IMR-90 (cell line): Measurements from ENCODE around the gene P4HA2. TPM values are rescaled to one million over a fixed set of nuclear protein-coding genes. Genes with fewer than 3 reads are reported as not detected.

Experiments
- ATAC-seq: fragments of 200-7000 bp; cut with Tn5 transposase; 2 replicates; pipeline ENCODE4 v1.9.1; 2020; ENCODE audit warnings: low read depth, mild to moderate bottlenecking, moderate library complexity
- BruUV-seq: library from RNA; stranded (reverse); fragments of 400-500 nt; replicated peaks from 2 replicates; lab custom pipeline; 2021; lab: Mats Ljungman, UMichigan
- CTCF ChIA-PET: fragments of 300-600 bp; formaldehyde crosslinking; extraction: SDS; loops from one replicate; lab custom pipeline; 2021; ENCODE audit warnings: antibody characterized with exemption; lab: Yijun Ruan, JAX
- POLR2A ChIA-PET: fragments of 300-600 bp; sonication (Branson Sonifier 250); formaldehyde crosslinking; loops from one replicate; lab custom pipeline; 2022; ENCODE audit warnings: antibody characterized with exemption; ENCODE audit not compliant: unreplicated experiment; lab: Charles Lee
- DNase-seq: peaks from one replicate; pipeline ENCODE4 v3.0.0; 2013
- H2AFZ ChIP-seq: replicated peaks from 2 replicates; pipeline ENCODE3; 2013; ENCODE audit warnings: low read length, mild to moderate bottlenecking; ENCODE audit not compliant: poor library complexity
- H2AK5ac ChIP-seq: 2 replicates; pipeline ENCODE4 v1.6.1; 2013; ENCODE audit warnings: low read depth, low read length, inconsistent platforms
- H2AK9ac ChIP-seq: replicated peaks from 2 replicates; pipeline ENCODE3; 2013; ENCODE audit warnings: mild to moderate bottlenecking, low read depth, low read length, moderate library complexity; ENCODE audit not compliant: poor library complexity
- H2BK120ac ChIP-seq: 2 replicates; pipeline ENCODE4 v1.6.1; 2013; ENCODE audit warnings: low read depth, low read length, inconsistent platforms
- H2BK15ac ChIP-seq: 3 replicates; pipeline ENCODE4 v1.6.1; 2013; ENCODE audit warnings: low read depth, low read length, inconsistent platforms
- H2BK20ac ChIP-seq: 2 replicates; pipeline ENCODE4 v1.6.1; 2013; ENCODE audit warnings: low read depth, mild to moderate bottlenecking, inconsistent platforms, low read length, moderate library complexity
- H2BK5ac ChIP-seq: 2 replicates; pipeline ENCODE4 v1.6.1; 2013; ENCODE audit warnings: mild to moderate bottlenecking, low read depth, low read length, inconsistent platforms; ENCODE audit not compliant: poor library complexity, severe bottlenecking
- H3K14ac ChIP-seq: replicated peaks from 2 replicates; pipeline ENCODE4 v1.6.1; 2013; ENCODE audit warnings: low read depth, low read length, inconsistent platforms
- H3K18ac ChIP-seq: 2 replicates; pipeline ENCODE4 v1.6.1; 2013; ENCODE audit warnings: low read depth, low read length, control low read depth
- H3K23ac ChIP-seq: 2 replicates; pipeline ENCODE4 v1.6.1; 2013; ENCODE audit warnings: low read depth, low read length, inconsistent platforms
- H3K27ac ChIP-seq: 2 replicates; pipeline ENCODE4 v1.5.1; 2013; ENCODE audit warnings: mild to moderate bottlenecking, control low read depth, low read length; ENCODE audit not compliant: insufficient read depth
- H3K27me3 ChIP-seq: 2 replicates; pipeline ENCODE4 v1.6.1; 2013; ENCODE audit warnings: low read length; ENCODE audit not compliant: control insufficient read depth, insufficient read depth
- H3K36me3 ChIP-seq: 2 replicates; pipeline ENCODE4 v1.6.1; 2013; ENCODE audit warnings: low read length, mixed read lengths; ENCODE audit not compliant: control insufficient read depth, insufficient read depth
- H3K4ac ChIP-seq: 2 replicates; pipeline ENCODE4 v1.6.1; 2013; ENCODE audit warnings: low read depth, low read length, inconsistent platforms
- H3K4me1 ChIP-seq: 2 replicates; pipeline ENCODE4 v1.6.1; 2013; ENCODE audit warnings: low read length, mixed read lengths; ENCODE audit not compliant: control insufficient read depth, insufficient read depth
- H3K4me2 ChIP-seq: 2 replicates; pipeline ENCODE4 v1.6.1; 2013; ENCODE audit warnings: low read depth, mild to moderate bottlenecking, control low read depth, low read length, moderate library complexity
- H3K4me3 ChIP-seq: 2 replicates; pipeline ENCODE4 v1.5.1; 2013; ENCODE audit warnings: low read depth, mild to moderate bottlenecking, control low read depth, low read length, moderate library complexity; ENCODE audit not compliant: insufficient read depth
- H3K56ac ChIP-seq: 2 replicates; pipeline ENCODE4 v1.6.1; 2013; ENCODE audit warnings: low read length, inconsistent platforms; ENCODE audit not compliant: insufficient read depth; ENCODE audit errors: extremely low read depth
- H3K79me1 ChIP-seq, 2 experiments: 2 replicates each; pipeline ENCODE4 v1.6.1; 2013; ENCODE audit warnings: low read length in 2 of 2, inconsistent platforms in 1 of 2, low read depth in 1 of 2
- H3K9ac ChIP-seq: 2 replicates; pipeline ENCODE4 v1.6.1; 2013; ENCODE audit warnings: low read depth, low read length, control low read depth
- H3K9me1 ChIP-seq: 2 replicates; pipeline ENCODE4 v1.6.1; 2013; ENCODE audit warnings: low read length, inconsistent platforms; ENCODE audit not compliant: insufficient read depth
- H3K9me3 ChIP-seq: 2 replicates; pipeline ENCODE4 v1.6.1; 2013; ENCODE audit warnings: low read length; ENCODE audit not compliant: control insufficient read depth, insufficient read depth
- H4K20me1 ChIP-seq: 2 replicates; pipeline ENCODE4 v1.6.1; 2013; ENCODE audit warnings: low read length, inconsistent platforms; ENCODE audit not compliant: insufficient read depth
- H4K5ac ChIP-seq: 2 replicates; pipeline ENCODE4 v1.6.1; 2013; ENCODE audit warnings: mild to moderate bottlenecking, low read depth, low read length, control low read depth
- H4K8ac ChIP-seq, 2 experiments: 2 replicates each; pipeline ENCODE4 v1.6.1; 2013; ENCODE audit warnings: low read depth in 2 of 2, low read length in 2 of 2, control low read depth in 1 of 2, inconsistent platforms in 1 of 2
- H4K91ac ChIP-seq: 2 replicates; pipeline ENCODE4 v1.6.1; 2013; ENCODE audit warnings: low read depth, low read length, inconsistent platforms; ENCODE audit not compliant: insufficient read depth
- MXI1 ChIP-seq: IDR thresholded peaks from 2 replicates; pipeline ENCODE4 v1.6.1; 2012; ENCODE audit warnings: low read depth, mild to moderate bottlenecking, low read length, moderate library complexity, borderline replicate concordance
- WGBS, 2 experiments: methylation state at CpG; one replicate each; pipeline versions ENCODE4 v1.1.5 to v1.1.7; 2013; ENCODE audit warnings: missing lambda C conversion rate in 2 of 2; ENCODE audit not compliant: insufficient read length in 1 of 2; ENCODE audit errors: extremely low coverage in 2 of 2; 5-methylcytosine and 5-hydroxymethylcytosine counted together
- dilution Hi-C: fragments of 300-500 bp; cut with HindIII; formaldehyde crosslinking; loops from one replicate; pipeline ENCODE4 v1.14.3; 2018; ENCODE audit warnings: low sequenced_read_pairs; ENCODE audit not compliant: unreplicated experiment
- in situ Hi-C: fragments of 300-500 bp; cut with MboI; formaldehyde crosslinking; loops from 3 replicates; pipeline ENCODE4 v1.14.3; 2019; ENCODE audit warnings: low sequenced_read_pairs, inconsistent platforms, mixed read lengths
- intact Hi-C: fragments of 100-400 bp; cut with micrococcal nuclease; formaldehyde crosslinking; loops from 2 replicates; pipeline ENCODE4 v1.10.0; 2022
- polyA plus RNA-seq, 3 experiments: library from polyadenylated mRNA; depleted of rRNA; stranded (reverse); fragments of >200 nt; gene quantifications; 2 replicates each; pipeline ENCODE4 v1.2.3, GENCODE V29; 2012; ENCODE audit warnings: low replicate concordance in 1 of 3
- total RNA-seq: library from RNA; depleted of rRNA; stranded (reverse); fragments of >200 nt; gene quantifications from 2 replicates; pipeline ENCODE4 v1.2.3, GENCODE V29; 2012

The P4HA2 gene
- total and polyA plus RNA-seq, 2 of the 4 experiments (the other 2 are of a cell fraction): 186 to 225 TPM

GRCh38 chr5:132177691-132178149, 49.9 kb downstream of the P4HA2 start:
- Histone ChIP-seq H3K27ac (no peak overlapping the region), H3K14ac (no peak overlapping the region), H4K20me1 (no peaks in the 10 kb centered on the region), H3K4ac (no peak overlapping the region), H3K4me3 (no peak overlapping the region), H3K4me1 (peaks cover 2% of the 10 kb centered on the region; the same call in 1 of the 2 replicates), H3K79me1 (no peaks in the 10 kb centered on the region), H3K36me3 (no peaks in the 10 kb centered on the region), H2AK9ac (no peak overlapping the region), H4K91ac (no peak overlapping the region), H3K9me3 (no peaks in the 10 kb centered on the region), H3K23ac (no peak overlapping the region), H2BK15ac (no peak overlapping the region), H3K9me1 (0 out of 2 replicates have a peak, but pooled peaks cover 3% of the 10 kb centered on the region), H4K5ac (no peak overlapping the region), H2AK5ac (no peak overlapping the region), H2BK120ac (no peak overlapping the region), H2AFZ (no peak overlapping the region), H3K4me2 (no peak overlapping the region), H3K56ac (no peak overlapping the region), H4K8ac (no peak overlapping the region), H2BK20ac (no peak overlapping the region), H2BK5ac (no peak overlapping the region), H3K27me3 (no peaks in the 10 kb centered on the region), H3K18ac (no peak overlapping the region), H3K9ac (no peak overlapping the region)
- intact Hi-C loops: no loop called here
- dilution Hi-C loops: no loop called here
- no peak for DNase-seq
- BruUV-seq: no TSS peak
- 79% methylated on average over 4 of the region's 6 CpGs; no CpG with 5 or more reads in 1 of the 2 experiments for WGBS, 2 experiments
- no peak for TF ChIP-seq MXI1
- POLR2A ChIA-PET: no interaction called here
- CTCF ChIA-PET: interaction anchor here (2.8 kb wide), 1 partner anchor 13 kb away, joined by 8 read pairs; no protein-coding TSS in a partner anchor
- ATAC-seq: no peak
- in situ Hi-C loops: no loop called here
